Stimulated activated CD4-positive, alpha-beta T cell treated with anti-CD3 and anti-CD28 coated beads, Interleukin-4, amount 100 ng/mL, for 1 hour (primary cell): Measurements from ENCODE around the gene LEFTY2.
A peak's percentile ranks its signal among the peaks of the same experiment; 100 is the strongest.

ENCODE experiments used
- DNase-seq: peaks from one replicate; pipeline ENCODE4 v3.0.0-alpha.2; 2020

Gene LEFTY2

GRCh38 chr1:225928186-225929175 is 12.5 kb downstream of the LEFTY2 start:
- DNase-seq = no peak

- DNase-seq = no peak
Observed at GRCh38 chr1:225926551-225927113, 14.4 kb downstream of the LEFTY2 start.

- peak; percentile 94 for DNase-seq
Observed at GRCh38 chr1:225923692-225924555, 17.1 kb downstream of the LEFTY2 start, which contains the start of gene PYCR2. Gene PYCR2, minus strand, starts transcription at chr1:225924250. Its CDS starts 140 bp downstream, at chr1:225924110.

DNA sequence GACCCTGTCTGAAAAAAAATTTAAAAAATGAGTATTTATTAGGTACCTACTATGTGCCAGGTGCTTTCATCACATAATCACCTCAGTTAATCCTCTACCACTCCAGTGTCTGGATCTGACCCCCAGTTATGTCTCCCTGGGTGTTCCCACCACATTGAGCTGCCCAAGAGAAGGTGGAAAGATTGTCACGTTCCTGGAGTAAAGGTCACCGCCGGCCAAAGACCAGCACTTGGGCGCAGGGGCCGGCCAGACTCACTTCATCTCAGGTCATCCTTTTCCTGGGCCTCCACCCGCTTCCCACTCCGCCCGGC is 17.7 kb downstream of the LEFTY2 start:
- DNase-seq = no peak

DNA sequence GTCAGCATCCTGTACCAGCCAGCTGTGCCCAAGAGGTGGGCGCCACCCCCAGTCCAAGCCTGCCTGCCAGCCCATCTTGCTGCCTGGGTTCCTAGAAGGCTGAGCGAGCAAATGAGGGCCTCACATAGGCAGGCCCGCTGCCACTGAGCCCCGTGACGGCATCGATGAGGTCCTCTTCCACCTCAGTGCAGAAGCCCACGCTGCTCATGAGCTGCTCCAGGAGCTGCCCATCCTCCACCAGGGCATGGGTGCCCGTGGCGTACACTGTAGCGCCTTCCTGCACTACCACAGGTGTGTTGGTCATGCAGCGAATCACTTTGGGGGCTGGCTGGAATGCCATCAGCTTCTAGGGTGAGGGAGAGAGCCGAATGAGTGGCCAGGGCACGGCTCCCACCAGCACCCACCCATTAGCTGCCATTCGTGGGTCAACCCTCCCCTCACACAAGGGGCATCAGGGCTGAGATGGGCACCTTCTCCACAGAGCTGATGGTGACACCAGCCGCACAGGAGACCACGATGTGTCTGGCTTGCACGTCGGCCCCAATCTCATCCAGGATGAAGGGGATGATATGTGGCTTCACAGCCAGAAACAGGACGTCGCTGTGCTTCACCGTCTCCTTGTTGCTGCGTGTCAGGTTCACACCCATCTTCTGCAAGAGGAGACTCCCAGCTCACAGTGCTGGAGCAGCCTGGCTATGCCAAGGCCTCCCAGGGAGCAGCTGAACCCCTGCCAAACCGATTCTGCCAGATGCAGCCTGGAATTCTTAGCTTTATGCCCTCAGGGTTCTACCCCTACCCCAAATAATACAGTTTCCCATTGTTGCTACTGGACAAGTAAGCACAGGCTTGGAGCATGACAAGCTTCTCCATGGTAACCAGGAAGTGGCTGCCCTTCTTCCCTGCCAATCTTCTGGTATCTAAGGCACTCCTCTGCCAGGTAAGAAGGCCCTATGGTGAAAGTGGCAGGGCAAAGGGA is 19.0 kb downstream of the LEFTY2 start:
- DNase-seq = no peak

GRCh38 chr1:225919906-225920305 is 21.1 kb downstream of the LEFTY2 start:
- DNase-seq = no peak

- no peak for DNase-seq
Observed at GRCh38 chr1:225918280-225918679, 22.7 kb downstream of the LEFTY2 start.

DNA sequence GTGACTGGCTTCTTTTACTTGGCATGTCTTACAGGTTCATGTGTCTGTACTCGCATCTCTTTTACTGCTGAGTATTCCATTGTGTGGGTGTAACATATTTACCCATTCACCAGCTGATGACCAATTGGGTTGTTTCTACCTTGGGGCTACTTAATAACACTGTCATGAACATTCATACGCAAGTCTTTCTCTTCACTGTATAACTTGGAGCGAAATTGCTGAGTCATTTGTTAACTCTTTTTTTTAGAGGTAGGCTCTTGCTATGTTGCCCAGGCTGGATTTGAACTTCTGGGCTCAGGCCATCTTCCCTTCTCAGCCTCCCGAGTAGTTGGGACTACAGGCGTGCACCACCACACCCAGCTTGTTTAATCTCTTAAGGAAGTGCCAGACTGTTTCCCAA is 23.5 kb downstream of the LEFTY2 start:
- no peak for DNase-seq

GRCh38 chr1:225917101-225917500 is 23.9 kb downstream of the LEFTY2 start:
- DNase-seq = no peak

DNA sequence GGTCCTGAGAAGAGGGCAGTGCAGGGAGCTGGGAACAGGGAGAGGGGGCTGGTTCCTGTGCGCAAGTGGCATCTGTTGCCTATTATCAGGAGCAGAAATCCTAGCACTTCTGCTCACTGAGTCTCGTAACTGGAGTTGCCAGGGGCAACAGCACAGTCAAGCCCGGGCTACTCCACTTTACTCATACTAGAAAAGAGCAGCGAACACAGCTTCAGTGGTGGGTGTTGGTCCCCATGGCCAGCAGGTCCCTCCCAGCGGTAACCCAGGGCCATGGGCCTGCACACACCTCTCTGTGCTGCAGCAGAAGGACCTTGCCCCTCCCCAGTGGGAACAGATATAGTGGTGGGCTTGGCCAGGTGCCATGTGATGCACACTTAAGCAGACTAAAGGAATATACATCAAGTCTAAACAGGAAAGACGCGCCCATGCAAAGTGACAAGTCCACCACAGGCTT is 25.5 kb downstream of the LEFTY2 start:
- no peak for DNase-seq

GRCh38 chr1:225914947-225915346 is 26.1 kb downstream of the LEFTY2 start:
- DNase-seq = no peak

DNA sequence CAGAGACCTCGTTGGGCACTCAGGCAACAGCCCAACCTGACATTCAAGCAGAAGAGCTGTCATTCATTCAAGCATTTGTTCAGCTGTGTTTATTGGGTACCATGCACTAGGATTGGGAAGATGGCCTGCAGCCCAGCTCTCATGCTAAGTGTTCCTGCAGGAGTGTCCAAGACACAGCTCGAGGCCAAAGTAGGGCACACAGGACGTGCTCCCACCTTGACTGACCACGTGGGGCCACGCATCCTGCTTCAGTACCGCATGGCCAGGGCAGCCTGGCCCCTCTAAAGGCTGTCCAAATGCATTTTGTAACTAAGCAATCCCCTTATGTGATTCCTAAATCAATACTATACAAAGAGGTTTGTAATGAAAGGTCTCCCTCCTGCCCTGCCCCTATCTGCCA is 26.6 kb downstream of the LEFTY2 start:
- no peak for DNase-seq

GRCh38 chr1:225911191-225912130 is 29.6 kb downstream of the LEFTY2 start:
- DNase-seq = peak; percentile 77

GRCh38 chr1:225909477-225909876 is 31.5 kb downstream of the LEFTY2 start:
- no peak for DNase-seq

DNA sequence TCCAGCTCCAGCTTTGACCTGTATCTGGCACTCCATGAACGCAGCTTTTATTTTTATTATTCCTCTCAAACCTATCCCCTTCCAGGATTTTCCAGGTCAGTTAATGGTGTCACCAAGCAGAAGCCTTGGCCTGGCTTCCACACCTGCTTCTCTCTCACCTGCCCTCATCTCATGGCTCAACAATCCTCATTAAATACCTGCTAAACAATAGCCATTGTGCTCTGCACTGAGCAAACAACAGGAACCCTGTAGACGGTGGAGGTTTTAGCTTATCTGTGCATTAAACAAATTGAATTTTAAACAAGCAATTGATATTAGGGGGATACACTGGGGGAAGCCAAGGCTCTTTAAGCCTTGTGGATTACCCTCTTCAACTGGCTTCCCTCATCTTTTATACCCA is 32.2 kb downstream of the LEFTY2 start:
- no peak for DNase-seq

DNA sequence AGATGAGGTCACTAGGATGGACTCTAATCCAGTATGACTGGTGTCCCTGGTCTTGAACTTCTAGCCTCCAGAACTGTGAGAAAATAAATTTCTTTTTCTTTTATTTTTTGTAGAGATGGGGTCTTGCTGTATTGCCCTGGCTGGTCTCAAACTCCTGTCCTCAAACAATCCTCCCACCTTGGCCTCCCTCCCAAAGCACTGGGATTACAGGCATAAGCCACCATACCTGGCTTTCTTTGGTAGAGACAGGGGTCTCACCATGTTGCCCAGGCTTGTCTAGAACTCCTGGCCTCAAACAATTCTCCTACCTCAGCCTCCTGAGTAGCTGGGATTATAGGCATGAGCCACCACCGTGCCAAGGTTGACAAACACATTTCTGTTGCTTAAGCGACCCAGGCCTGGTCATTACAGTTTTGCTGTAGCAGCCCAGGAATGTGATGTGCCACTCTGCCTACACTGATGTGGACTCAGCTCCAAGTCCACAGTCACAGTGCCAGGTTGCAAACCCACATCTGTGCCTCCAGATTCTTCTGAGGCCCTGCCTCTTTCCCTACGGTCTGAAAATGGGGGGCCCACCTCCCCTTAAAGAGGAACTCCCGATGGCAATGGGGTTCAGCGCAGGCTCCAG is 32.9 kb downstream of the LEFTY2 start:
- DNase-seq = no peak

DNA sequence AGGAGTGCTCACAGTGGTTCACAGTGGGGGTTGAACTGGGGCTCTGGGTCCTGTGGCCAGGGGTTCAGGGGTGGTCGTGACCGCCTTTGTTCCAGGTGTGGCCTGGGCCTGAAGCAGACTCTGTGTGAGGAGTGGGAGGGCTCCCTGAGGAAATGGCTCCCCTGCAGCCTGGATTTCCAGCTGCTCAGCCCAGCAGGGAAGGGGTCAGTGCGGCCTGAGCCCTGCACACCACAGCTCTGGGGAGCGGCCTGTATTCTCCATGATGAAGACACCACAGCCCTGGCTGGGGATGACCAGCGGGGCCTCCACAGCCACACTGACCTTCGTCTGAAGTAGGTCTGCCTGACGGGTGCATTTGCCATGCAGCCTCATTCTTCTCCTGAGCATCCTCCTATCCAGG is 33.7 kb downstream of the LEFTY2 start:
- DNase-seq = no peak

- no peak for DNase-seq
Observed at GRCh38 chr1:225906467-225906866, 34.6 kb downstream of the LEFTY2 start.

DNA sequence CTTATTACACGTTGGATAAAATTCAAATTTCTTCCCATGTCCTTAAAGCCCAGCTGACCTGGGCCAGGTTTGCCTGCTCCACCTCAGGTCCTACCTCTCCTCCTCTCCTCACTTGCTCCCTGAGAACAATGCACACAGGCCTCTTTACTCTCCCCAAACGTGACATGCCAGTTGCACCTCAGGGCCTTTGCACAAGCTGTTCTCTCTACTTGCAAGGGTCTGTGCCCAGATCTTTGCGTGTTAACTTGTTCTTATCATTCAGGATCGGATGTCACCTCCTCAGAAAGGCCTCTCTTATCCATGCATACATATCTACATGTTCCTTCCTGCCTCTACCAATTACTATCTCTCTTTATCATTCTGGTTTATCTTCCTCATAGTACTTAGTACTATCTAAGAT is 37.4 kb downstream of the LEFTY2 start:
- no peak for DNase-seq
